HUES48 (cell line): ENCODE results near the gene PTTG1.

ENCODE experiments used
- H3K27ac ChIP-seq: one replicate; pipeline ENCODE4 v1.7.0; 2013; ENCODE audit warnings: low read depth, low read length, inconsistent platforms
- H3K27me3 ChIP-seq: 2 replicates; pipeline ENCODE4 v1.6.1; 2013; ENCODE audit warnings: mild to moderate bottlenecking, low read length; ENCODE audit not compliant: control insufficient read depth, insufficient read depth
- H3K36me3 ChIP-seq: 2 replicates; pipeline ENCODE4 v1.6.1; 2013; ENCODE audit warnings: low read length; ENCODE audit not compliant: control insufficient read depth, insufficient read depth
- H3K4me1 ChIP-seq: 2 replicates; pipeline ENCODE4 v1.6.1; 2013; ENCODE audit warnings: mild to moderate bottlenecking, low read length; ENCODE audit not compliant: control insufficient read depth, insufficient read depth
- H3K4me3 ChIP-seq: 2 replicates; pipeline ENCODE4 v1.5.1; 2013; ENCODE audit warnings: mild to moderate bottlenecking, low read depth, low read length
- H3K9ac ChIP-seq: 2 replicates; pipeline ENCODE4 v1.6.1; 2013; ENCODE audit warnings: mild to moderate bottlenecking, low read depth, low read length, moderate library complexity
- H3K9me3 ChIP-seq: 2 replicates; pipeline ENCODE4 v1.6.1; 2013; ENCODE audit warnings: low read length; ENCODE audit not compliant: control insufficient read depth, insufficient read depth

PTTG1 gene

GRCh38 chr5:160421625-160422258, at the start of gene PTTG1:
Gene PTTG1 (plus strand): TSS chr5:160421855. CDS start chr5:160422313, 458 bp downstream.
- Histone ChIP-seq H3K9ac (peak within 1 kb of the TSS; percentile 57; the same call in 1 of the 2 replicates), H3K27me3 (no peaks in the 10 kb centered on the region), H3K4me3 (peak within 1 kb of the TSS; percentile 97), H3K27ac (peak within 1 kb of the TSS; percentile 61), H3K9me3 (no peaks in the 10 kb centered on the region), H3K4me1 (peaks cover 34% of the 10 kb centered on the region), H3K36me3 (peaks cover 43% of the 10 kb centered on the region)

- Histone ChIP-seq H3K27ac (no peak overlapping the region), H3K4me3 (no peak overlapping the region), H3K9me3 (no peaks in the 10 kb centered on the region), H3K4me1 (peaks cover 2% of the 10 kb centered on the region; the same call in 1 of the 2 replicates), H3K36me3 (no peaks in the 10 kb centered on the region), H3K9ac (no peak overlapping the region), H3K27me3 (peaks cover 21% of the 10 kb centered on the region)
Measured at GRCh38 chr5:160375166-160375565, 46.5 kb upstream of the PTTG1 start.

- H3K27me3 ChIP-seq = peaks cover 17% of the 10 kb centered on the region
Measured at GRCh38 chr5:160375701-160376100, 46.0 kb upstream of the PTTG1 start.

GRCh38 chr5:160376416-160376815, 45.2 kb upstream of the PTTG1 start:
- H3K9me3 ChIP-seq = no peaks in the 10 kb centered on the region
- H3K9ac ChIP-seq = no peak overlapping the region
- H3K4me1 ChIP-seq = peaks cover 5% of the 10 kb centered on the region; the same call in 1 of the 2 replicates
- peaks cover 10% of the 10 kb centered on the region; the same call in 1 of the 2 replicates for H3K27me3 ChIP-seq
- H3K36me3 ChIP-seq = no peaks in the 10 kb centered on the region
- no peak overlapping the region for H3K4me3 ChIP-seq
- no peak overlapping the region for H3K27ac ChIP-seq

More at GRCh38 chr5:160375701-160376100, 46.0 kb upstream of the PTTG1 start:
- no peak overlapping the region for H3K9ac ChIP-seq
- no peaks in the 10 kb centered on the region for H3K9me3 ChIP-seq
- no peaks in the 10 kb centered on the region for H3K36me3 ChIP-seq
- H3K4me1 ChIP-seq = peaks cover 5% of the 10 kb centered on the region; the same call in 1 of the 2 replicates
- H3K4me3 ChIP-seq = no peak overlapping the region
- H3K27ac ChIP-seq = no peak overlapping the region

GRCh38 chr5:160377651-160378050, 44.0 kb upstream of the PTTG1 start:
- H3K9ac ChIP-seq = no peak overlapping the region

GRCh38 chr5:160378330-160378729, 43.3 kb upstream of the PTTG1 start:
- Histone ChIP-seq H3K27me3 (peaks cover 5% of the 10 kb centered on the region; the same call in 1 of the 2 replicates), H3K9ac (no peak overlapping the region), H3K4me3 (no peak overlapping the region), H3K9me3 (no peaks in the 10 kb centered on the region), H3K36me3 (no peaks in the 10 kb centered on the region), H3K27ac (no peak overlapping the region), H3K4me1 (peaks cover 5% of the 10 kb centered on the region; the same call in 1 of the 2 replicates)

More at GRCh38 chr5:160377651-160378050, 44.0 kb upstream of the PTTG1 start:
- peaks cover 5% of the 10 kb centered on the region; the same call in 1 of the 2 replicates for H3K4me1 ChIP-seq
- H3K36me3 ChIP-seq = no peaks in the 10 kb centered on the region
- peaks cover 5% of the 10 kb centered on the region; the same call in 1 of the 2 replicates for H3K27me3 ChIP-seq
- no peak overlapping the region for H3K27ac ChIP-seq
- no peaks in the 10 kb centered on the region for H3K9me3 ChIP-seq
- H3K4me3 ChIP-seq = no peak overlapping the region

- Histone ChIP-seq H3K9me3 (no peaks in the 10 kb centered on the region), H3K4me3 (no peak overlapping the region), H3K4me1 (peaks cover 5% of the 10 kb centered on the region; the same call in 1 of the 2 replicates), H3K9ac (no peak overlapping the region), H3K27me3 (no peaks in the 10 kb centered on the region; the same call in 1 of the 2 replicates), H3K27ac (no peak overlapping the region), H3K36me3 (no peaks in the 10 kb centered on the region)
Measured at GRCh38 chr5:160379511-160379910, 42.1 kb upstream of the PTTG1 start.

GRCh38 chr5:160380041-160380440, 41.6 kb upstream of the PTTG1 start:
- Histone ChIP-seq H3K9ac (no peak overlapping the region), H3K36me3 (no peaks in the 10 kb centered on the region), H3K27ac (no peak overlapping the region), H3K9me3 (no peaks in the 10 kb centered on the region), H3K4me3 (no peak overlapping the region), H3K4me1 (peaks cover 5% of the 10 kb centered on the region; the same call in 1 of the 2 replicates), H3K27me3 (no peaks in the 10 kb centered on the region)

- H3K27ac ChIP-seq = no peak overlapping the region
Measured at GRCh38 chr5:160382346-160382745, 39.3 kb upstream of the PTTG1 start.

GRCh38 chr5:160384681-160385080, 37.0 kb upstream of the PTTG1 start:
- Histone ChIP-seq H3K36me3 (no peaks in the 10 kb centered on the region), H3K9ac (no peak overlapping the region), H3K9me3 (peaks cover 3% of the 10 kb centered on the region; the same call in 1 of the 2 replicates), H3K27me3 (no peaks in the 10 kb centered on the region), H3K4me3 (no peak overlapping the region), H3K4me1 (peaks cover 5% of the 10 kb centered on the region; the same call in 1 of the 2 replicates), H3K27ac (no peak overlapping the region)

More at GRCh38 chr5:160382346-160382745, 39.3 kb upstream of the PTTG1 start:
- H3K4me3 ChIP-seq = no peak overlapping the region
- H3K27me3 ChIP-seq = no peaks in the 10 kb centered on the region
- H3K9me3 ChIP-seq = no peaks in the 10 kb centered on the region
- H3K4me1 ChIP-seq = peaks cover 5% of the 10 kb centered on the region; the same call in 1 of the 2 replicates
- no peaks in the 10 kb centered on the region for H3K36me3 ChIP-seq
- H3K9ac ChIP-seq = no peak overlapping the region

- no peak overlapping the region for H3K27ac ChIP-seq
- H3K4me3 ChIP-seq = no peak overlapping the region
- no peaks in the 10 kb centered on the region for H3K36me3 ChIP-seq
- H3K4me1 ChIP-seq = no peaks in the 10 kb centered on the region
- H3K9me3 ChIP-seq = peaks cover 3% of the 10 kb centered on the region; the same call in 1 of the 2 replicates
- H3K9ac ChIP-seq = no peak overlapping the region
- no peaks in the 10 kb centered on the region for H3K27me3 ChIP-seq
Measured at GRCh38 chr5:160385496-160385895, 36.2 kb upstream of the PTTG1 start.
